Astrocyte (in vitro differentiated cells and primary cell): Measurements from ENCODE around the gene IL1RAP.

Experiments
- EZH2 ChIP-seq: IDR thresholded peaks from 2 replicates; pipeline ENCODE4 v1.6.1; 2012; ENCODE audit warnings: mild to moderate bottlenecking, low read length, inconsistent platforms; ENCODE audit not compliant: insufficient read depth
- TF ChIP-seq, protein P1 (sequence below): IDR thresholded peaks from 2 replicates; pipeline ENCODE4 v1.5.1; 2011; ENCODE audit warnings: low read depth, mild to moderate bottlenecking, inconsistent platforms, low read length, moderate library complexity; ENCODE audit not compliant: insufficient read depth

DNA sequence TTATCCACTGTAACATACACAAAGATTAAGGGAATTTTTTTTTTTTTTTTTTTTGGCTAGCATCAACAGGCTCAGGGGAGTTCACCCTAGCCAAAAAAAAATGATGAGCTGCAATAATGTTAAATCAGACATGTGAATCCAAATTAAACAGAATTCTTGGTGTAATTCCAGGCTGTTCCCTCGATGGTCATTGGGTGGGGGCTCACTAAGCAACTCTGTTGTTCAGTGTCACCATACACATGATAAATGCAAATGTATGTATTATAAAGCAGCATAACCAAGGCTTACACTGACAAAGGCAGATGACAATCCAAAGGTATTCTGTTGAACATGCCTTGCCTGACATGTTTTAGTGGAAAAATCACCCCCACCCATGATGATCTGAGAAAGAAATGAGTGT, 29.0 kb downstream of the IL1RAP start:
- TF ChIP-seq, protein P1, sequence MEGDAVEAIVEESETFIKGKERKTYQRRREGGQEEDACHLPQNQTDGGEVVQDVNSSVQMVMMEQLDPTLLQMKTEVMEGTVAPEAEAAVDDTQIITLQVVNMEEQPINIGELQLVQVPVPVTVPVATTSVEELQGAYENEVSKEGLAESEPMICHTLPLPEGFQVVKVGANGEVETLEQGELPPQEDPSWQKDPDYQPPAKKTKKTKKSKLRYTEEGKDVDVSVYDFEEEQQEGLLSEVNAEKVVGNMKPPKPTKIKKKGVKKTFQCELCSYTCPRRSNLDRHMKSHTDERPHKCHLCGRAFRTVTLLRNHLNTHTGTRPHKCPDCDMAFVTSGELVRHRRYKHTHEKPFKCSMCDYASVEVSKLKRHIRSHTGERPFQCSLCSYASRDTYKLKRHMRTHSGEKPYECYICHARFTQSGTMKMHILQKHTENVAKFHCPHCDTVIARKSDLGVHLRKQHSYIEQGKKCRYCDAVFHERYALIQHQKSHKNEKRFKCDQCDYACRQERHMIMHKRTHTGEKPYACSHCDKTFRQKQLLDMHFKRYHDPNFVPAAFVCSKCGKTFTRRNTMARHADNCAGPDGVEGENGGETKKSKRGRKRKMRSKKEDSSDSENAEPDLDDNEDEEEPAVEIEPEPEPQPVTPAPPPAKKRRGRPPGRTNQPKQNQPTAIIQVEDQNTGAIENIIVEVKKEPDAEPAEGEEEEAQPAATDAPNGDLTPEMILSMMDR: no peak
- TF ChIP-seq EZH2: no peak
